HG02759 (cell line): ENCODE measurements around the gene NDUFAF8.

ENCODE experiments used
- ATAC-seq: cut with Tn5 transposase; IDR thresholded peaks from one replicate; pipeline ENCODE4 v1.9.1; 2021; ENCODE audit warnings: mild to moderate bottlenecking, moderate library complexity; ENCODE audit not compliant: unreplicated experiment

The NDUFAF8 gene

DNA sequence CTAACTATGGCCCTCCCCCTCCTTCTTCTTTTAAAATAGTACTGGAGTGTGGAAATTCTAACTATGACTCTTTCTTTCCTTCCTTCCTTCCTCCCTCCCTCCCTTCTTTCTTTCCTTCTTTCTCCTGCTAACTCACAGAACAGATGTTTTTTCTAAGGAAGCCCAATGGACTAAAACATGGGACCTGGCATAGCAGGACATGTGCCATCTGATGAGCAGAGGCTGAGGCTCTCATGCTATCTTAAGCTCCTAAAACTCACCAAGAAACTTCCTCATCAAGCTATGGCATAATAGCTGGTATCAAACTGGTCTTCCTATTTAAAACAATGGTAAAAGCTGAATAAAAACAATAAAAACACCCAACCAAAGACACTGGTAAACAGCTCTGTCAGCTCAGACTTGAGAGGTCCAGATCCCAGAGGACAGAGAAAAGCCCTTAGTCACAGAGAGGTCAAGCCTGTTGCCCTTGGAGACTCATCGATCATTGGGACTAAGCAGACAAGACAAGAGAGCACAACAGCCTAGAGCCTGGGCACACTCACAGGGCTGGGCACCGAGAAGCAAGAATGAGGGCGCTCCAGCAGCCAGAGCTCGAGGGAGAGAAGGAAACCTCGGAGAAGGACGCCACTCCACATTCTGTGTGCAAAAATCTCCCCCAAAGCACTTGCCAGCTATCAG lies 28.4 kb downstream of the NDUFAF8 start:
- ATAC-seq, result no peak

- no peak for ATAC-seq
These were observed 31.2 kb downstream of the NDUFAF8 start for GRCh38 chr17:81270279-81270678.

DNA sequence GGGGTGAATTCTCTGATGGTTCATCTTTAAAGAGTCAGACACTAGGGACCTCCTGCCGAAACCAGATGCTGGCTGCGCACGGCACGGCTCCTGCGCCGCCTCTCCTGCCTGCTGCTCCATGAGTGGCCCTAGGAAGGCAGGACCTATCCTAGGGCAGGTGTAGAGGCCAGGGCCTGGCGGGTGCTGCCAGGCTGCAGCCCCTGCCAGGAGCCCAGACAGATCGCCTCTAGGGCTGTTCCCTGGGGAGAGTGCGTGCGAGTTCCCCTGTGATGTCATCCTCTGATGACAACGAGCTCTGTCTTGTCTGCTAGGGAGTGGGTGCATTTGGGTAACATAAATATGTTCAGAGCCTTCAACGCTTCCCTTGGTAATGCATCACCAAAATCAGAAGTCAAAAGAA lies 32.1 kb downstream of the NDUFAF8 start:
- no peak for ATAC-seq

GRCh38 chr17:81272616-81273015 lies 33.5 kb downstream of the NDUFAF8 start:
- ATAC-seq, result no peak

DNA sequence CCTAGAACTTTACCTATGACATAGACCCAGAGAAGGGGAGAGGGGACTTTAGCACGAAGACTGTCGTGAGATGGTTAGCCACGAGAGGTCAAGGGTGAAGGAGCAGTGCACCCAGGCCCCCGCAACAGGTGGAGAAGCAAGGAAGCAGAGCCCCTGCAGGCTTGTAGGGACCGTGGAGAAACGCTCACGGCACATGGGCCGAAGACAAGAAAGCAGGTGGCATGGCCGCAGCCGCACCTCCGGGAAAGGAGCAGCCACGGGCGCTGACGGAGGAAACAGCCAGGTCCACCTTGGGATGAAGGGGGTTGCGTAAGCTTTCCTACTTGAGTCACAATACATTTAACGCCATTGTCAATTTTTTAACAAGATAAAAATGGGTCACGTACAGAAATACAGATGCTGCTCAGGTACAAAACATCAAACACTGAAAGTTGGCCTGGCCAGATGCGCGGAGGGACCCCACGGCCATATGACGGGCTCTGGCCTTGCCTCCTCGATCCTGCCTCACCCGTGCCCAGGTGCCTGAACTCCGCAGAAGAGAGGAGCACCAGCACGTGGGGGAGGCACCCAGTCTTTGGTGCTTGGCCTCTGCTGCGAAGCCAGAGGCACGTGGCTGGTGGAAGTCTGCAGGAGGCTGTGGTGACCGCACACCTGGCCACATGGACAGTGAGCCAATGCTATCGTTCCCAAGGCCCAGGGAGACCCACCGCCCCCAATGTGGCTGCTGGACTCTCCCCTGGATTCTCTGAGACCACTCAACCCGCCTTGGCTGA lies 34.8 kb downstream of the NDUFAF8 start:
- no peak for ATAC-seq

DNA sequence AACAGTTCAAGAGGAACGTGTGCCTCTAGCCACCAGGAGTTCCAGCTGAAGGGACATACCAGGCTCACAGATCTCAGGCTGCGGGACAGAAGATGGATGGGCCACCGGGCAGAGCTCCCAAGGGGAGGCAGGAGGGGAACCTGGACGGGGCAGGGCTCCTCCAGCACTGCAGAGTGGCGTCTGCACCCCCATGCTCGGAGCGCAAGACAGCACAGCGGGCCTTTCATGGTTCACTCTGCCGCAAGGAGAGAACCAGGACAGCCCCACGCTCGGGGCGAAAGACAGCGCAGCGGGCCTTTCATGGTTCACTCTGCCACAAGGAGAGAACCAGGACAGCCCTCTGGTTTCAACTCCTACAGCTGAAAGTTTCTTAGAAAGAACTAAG lies 35.3 kb downstream of the NDUFAF8 start:
- ATAC-seq, result no peak

GRCh38 chr17:81276781-81277180 lies 37.7 kb downstream of the NDUFAF8 start:
- ATAC-seq, result no peak

DNA sequence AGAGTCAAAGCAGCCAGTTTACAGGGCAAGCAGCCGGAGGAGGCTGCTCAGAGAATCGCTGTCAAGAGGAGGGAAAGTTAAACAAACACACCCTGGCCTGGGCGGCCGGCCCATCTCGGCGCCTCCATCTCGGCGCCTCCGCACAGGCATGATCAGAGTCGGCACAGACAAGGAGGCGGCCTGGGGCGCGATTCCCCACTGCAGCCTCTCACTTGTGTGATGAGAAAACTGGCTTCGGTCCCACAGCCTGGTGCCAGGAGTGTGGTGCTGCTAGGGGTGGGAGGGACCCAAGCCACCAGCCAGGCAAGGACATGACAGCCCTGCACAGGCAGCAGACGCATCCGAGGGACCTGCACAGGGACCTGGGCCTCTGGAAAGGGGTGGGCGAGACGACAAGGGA lies 38.3 kb downstream of the NDUFAF8 start:
- ATAC-seq, result no peak

- no peak for ATAC-seq
These were observed 39.0 kb downstream of the NDUFAF8 start for GRCh38 chr17:81277946-81278693.

GRCh38 chr17:81278831-81279230 lies 39.7 kb downstream of the NDUFAF8 start:
- ATAC-seq, result no peak

GRCh38 chr17:81279278-81280275 lies 40.5 kb downstream of the NDUFAF8 start:
- ATAC-seq, result no peak

GRCh38 chr17:81280571-81280970 lies 41.5 kb downstream of the NDUFAF8 start:
- ATAC-seq, result no peak

DNA sequence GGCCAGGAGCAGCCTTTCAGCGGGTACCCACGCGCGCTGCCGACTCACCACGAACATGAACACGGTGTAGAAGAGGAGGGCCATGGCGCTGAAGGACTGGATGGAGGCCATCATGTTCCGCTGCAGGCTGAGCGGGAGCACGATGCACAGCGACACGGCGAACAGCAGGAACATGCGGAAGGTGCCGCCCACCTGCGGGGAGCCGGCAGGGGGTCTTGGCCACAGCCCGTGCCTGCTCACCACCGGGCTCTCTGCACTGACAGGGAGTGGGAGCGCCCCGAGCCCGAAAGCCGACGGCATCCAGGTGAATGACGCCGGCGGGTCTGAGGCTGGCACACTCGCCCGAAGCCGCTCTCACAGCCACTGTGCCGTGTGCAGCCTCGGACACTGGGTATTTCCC lies 43.0 kb downstream of the NDUFAF8 start:
- no peak for ATAC-seq

- ATAC-seq, result no peak
These were observed 43.8 kb downstream of the NDUFAF8 start for GRCh38 chr17:81282876-81283275.

DNA sequence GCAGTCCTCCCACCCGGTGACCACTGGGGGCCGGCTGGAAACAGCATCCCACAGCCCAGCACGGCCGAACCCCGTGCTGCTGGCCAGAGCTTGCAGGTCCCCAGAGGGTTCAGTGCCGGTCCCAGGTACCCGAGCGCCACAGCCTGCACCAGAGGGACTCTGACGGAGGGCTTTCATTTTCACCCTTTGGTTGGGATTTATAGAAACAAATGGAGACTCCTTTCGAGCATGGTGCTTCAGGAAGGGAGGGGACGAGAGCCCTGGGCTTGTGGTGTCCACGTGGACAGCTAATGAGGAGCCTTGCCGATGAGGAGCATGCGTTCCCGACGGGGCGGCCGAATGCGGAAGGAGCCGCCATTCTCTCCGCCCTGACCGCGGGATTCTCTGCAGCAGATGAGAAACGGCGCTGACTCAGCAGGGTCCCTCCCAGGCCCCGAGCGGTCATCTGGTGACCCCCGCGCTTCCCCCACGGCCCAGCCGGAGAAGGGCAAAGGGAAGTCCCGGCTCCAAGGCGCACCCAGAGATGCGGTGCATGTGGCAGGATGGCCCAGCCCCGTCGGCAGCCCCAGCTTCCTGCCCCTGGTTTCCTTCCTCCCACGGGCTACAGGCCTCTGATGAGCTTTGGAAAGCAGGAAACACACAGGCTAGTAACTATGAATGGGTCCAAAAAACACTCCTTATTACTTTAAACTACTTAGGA lies 46.2 kb downstream of the NDUFAF8 start:
- ATAC-seq, result no peak

DNA sequence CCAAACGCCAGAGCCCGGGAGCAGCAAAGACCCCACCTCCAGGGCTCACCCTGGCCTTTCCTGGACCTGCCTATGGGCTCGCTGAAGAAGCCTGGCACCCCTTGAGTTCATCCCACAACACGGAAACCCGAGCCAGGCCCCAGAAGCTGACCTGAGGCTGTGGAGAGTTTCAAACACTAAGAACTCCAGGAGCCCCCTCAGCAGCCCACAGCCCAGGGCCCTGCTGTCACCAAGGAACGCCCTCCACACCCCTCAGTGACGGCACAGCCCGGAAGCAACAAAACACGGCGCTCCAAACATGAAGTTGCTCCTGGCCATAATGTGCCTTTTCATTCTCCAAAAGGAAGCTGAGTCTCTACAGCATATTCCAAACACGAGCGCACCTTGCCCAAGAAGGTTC lies 46.8 kb downstream of the NDUFAF8 start:
- no peak for ATAC-seq

DNA sequence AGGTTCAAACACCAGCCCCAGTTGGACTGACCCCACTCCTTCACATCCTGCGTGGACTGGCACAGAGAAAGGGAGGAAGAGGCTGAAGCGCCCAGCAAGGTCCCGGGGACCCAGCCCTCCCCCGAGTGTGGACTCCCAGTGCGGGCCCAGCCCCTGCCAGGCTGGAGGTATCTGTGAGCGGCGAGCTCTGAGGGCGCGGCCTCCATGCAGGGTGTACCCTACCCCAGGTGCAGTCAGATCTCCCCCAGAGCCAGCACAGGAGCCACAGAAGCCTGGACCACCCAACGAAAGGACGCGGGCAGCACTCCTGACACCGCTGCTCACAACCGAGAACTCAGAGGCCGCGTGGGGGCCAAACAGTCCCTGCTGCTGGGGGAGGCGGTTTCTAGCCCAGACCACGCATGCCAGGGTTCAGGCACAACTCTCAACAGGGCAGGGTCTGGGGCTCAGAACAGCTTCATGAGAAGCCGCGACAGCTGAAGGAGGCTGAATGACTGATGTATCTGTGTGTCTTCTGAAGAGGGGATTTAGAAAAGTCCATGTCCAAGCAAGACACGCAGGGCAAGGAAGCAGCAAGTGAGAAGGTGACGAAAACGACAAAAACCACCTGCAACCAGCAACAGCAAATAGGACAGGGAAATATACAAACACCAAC lies 47.5 kb downstream of the NDUFAF8 start:
- no peak for ATAC-seq

DNA sequence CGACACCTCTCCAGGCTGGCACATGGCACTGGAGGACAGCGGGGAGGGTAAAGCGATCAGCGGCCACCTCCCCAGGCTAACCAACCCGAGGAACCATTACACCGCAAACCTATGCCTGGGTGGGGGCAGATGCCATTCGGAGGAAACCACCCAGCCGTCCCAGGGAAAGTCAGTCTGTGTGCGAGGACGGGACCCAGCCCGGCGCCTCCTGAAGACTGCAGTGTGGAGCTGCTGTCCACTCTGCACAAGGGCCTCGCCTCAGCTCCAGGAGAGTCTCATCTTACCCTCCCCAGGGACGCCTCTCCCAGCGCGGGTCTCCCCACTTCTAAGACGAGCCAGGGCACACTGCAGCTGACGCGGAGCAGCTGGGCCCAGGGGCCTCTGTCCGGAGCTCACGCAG lies 48.0 kb downstream of the NDUFAF8 start:
- no peak for ATAC-seq

- ATAC-seq, result no peak
These were observed 48.8 kb downstream of the NDUFAF8 start for GRCh38 chr17:81287741-81288430.
